ENCODE data around the gene RASGRF1.
A peak's percentile ranks its signal among the peaks of the same experiment; 100 is the strongest.

The RASGRF1 gene

GRCh38 chr15:78950902-78951840, 139.4 kb downstream of the RASGRF1 start:
- DNase-seq, result no peak

- no peak for DNase-seq
Measured at GRCh38 chr15:78950343-78950742, 140.2 kb downstream of the RASGRF1 start.

GRCh38 chr15:78949461-78949860, 141.1 kb downstream of the RASGRF1 start:
- no peak for DNase-seq

- no peak for DNase-seq
Measured at GRCh38 chr15:78947506-78947905, 143.1 kb downstream of the RASGRF1 start.

- DNase-seq, result no peak
Measured at GRCh38 chr15:78946493-78946892, 144.1 kb downstream of the RASGRF1 start.

GRCh38 chr15:78944669-78945407, 145.7 kb downstream of the RASGRF1 start, which contains the start of gene CTSH:
Gene CTSH (minus strand): TSS chr15:78945046. CDS start chr15:78944981, 65 bp downstream.
- DNase-seq, result peak; percentile 82

GRCh38 chr15:78944202-78944625, 146.4 kb downstream of the RASGRF1 start:
- DNase-seq, result no peak

- peak; percentile 28 for DNase-seq
Measured at GRCh38 chr15:78943692-78944091, 146.9 kb downstream of the RASGRF1 start.

GRCh38 chr15:78942741-78943140, 147.8 kb downstream of the RASGRF1 start:
- DNase-seq, result no peak

GRCh38 chr15:78938658-78939488, 151.7 kb downstream of the RASGRF1 start:
- DNase-seq, result no peak

GRCh38 chr15:78937132-78937739, 153.3 kb downstream of the RASGRF1 start:
- no peak for DNase-seq

GRCh38 chr15:78934655-78935023, 155.9 kb downstream of the RASGRF1 start:
- DNase-seq, result no peak

- DNase-seq, result no peak
Measured at GRCh38 chr15:78933823-78934654, 156.5 kb downstream of the RASGRF1 start.

GRCh38 chr15:78933187-78933822, 157.3 kb downstream of the RASGRF1 start:
- DNase-seq, result no peak

- no peak for DNase-seq
Measured at GRCh38 chr15:78932258-78932808, 158.2 kb downstream of the RASGRF1 start.

GRCh38 chr15:78931439-78932257, 158.9 kb downstream of the RASGRF1 start:
- no peak for DNase-seq

- DNase-seq, result peak; percentile 88
Measured at GRCh38 chr15:78930577-78931388, 159.8 kb downstream of the RASGRF1 start.

- no peak for DNase-seq
Measured at GRCh38 chr15:78929536-78930264, 160.9 kb downstream of the RASGRF1 start.
